ENCODE measurements around the gene MBNL1. TPM values are rescaled to one million over a fixed set of nuclear protein-coding genes. Genes with fewer than 3 reads are reported as not detected.

Gene MBNL1
- total and polyA plus RNA-seq, 8 donors = 25.7 to 379 (median 155) TPM

DNA sequence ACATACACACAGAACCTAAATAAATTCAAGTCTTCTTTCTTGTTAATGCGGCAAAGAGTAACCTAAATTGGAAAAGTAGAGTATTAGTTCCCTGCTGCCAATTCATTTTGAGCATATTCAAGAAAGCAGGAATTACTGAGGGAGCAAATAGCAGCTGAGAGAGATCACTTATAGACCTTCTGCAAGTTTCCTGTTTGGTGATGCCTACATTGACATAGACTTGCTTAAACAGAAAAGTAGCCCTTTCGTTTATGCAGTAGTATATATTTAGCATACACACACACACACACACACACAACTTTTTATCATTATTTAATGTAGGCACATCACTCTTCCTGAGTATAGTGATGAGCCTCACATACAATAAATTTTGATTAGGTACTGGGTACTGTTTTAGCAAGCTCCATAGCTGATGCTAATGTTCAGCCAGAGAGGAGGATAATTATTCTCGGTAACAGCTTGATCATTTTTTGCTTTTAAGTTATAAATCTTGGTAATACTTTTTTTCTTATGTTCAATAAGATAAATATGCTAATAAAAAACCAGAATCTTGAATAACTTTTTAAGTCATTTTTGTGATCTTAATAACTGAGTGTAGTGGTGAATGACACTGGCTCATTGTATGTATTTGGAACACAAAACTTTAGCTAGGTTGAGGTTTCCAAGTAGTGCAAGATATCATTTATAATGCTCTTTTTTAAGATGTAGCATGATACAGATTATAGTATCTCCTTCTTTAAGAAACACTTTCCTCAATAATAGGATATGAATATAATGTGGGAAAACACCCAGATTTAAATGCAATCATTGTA is 174.7 kb downstream of the MBNL1 start:
- Histone ChIP-seq H3K27ac (peak overlapping the region in 4 of 5 donors; percentile 10 to 44 (median 22)), H3K4me3 (no peak overlapping the region), H3K36me3 (peaks cover 0 to 21% (median 15%) of the 10 kb centered on the region in 4 donors), H3K4me1 (peaks cover 3 to 84% (median 44%) of the 10 kb centered on the region in 4 donors), H3K9me3 (no peaks in the 10 kb centered on the region), H3K27me3 (no peaks in the 10 kb centered on the region)
- no peak for DNase-seq
- 42 to 65% (median 56%) methylated on average over 3 of the region's 3 CpGs for WGBS, 5 donors
- intact Hi-C loops (cut with DNase I; ENCODE audit: low total_unique reads) = loop anchor here (10.0 kb wide), 1 partner anchor 369 kb away; no protein-coding TSS in a partner anchor
- TF ChIP-seq POLR2AphosphoS5 (IDR thresholded peaks at IDR 0.05) (no peak), POLR2A (IDR thresholded peaks at IDR 0.05) (no peak), EP300 (IDR thresholded peaks at IDR 0.05) (no peak)
- TF ChIP-seq, protein P1, sequence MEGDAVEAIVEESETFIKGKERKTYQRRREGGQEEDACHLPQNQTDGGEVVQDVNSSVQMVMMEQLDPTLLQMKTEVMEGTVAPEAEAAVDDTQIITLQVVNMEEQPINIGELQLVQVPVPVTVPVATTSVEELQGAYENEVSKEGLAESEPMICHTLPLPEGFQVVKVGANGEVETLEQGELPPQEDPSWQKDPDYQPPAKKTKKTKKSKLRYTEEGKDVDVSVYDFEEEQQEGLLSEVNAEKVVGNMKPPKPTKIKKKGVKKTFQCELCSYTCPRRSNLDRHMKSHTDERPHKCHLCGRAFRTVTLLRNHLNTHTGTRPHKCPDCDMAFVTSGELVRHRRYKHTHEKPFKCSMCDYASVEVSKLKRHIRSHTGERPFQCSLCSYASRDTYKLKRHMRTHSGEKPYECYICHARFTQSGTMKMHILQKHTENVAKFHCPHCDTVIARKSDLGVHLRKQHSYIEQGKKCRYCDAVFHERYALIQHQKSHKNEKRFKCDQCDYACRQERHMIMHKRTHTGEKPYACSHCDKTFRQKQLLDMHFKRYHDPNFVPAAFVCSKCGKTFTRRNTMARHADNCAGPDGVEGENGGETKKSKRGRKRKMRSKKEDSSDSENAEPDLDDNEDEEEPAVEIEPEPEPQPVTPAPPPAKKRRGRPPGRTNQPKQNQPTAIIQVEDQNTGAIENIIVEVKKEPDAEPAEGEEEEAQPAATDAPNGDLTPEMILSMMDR (IDR thresholded peaks at IDR 0.05) = no peak

DNA sequence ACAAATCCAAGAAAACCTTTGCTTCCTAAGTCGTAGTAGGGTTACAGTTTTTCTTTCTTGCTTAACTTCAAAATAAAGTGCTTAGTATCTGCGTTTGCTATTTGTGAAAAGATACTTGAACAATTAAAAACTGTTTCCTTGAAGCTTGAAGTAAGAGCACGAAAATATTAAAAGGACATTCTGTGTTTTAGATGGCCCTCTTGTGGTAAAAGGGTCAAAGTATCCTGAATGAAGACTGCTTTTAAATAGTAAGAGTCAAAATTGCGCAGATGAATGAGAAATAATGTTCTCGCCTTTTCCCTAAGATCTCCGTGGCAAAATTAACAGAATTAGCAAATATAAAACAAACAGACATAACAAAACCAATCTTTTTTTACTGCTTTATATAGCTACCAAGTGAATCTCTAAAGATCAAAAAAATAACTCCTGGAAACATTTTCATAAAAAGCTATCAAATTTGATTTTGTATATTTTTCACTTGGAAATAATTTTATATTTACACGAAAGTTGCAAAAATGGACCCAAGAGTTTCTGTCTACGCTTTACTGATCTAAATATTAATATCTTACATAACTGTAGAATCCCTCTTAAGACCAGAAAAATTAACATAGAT is 175.4 kb downstream of the MBNL1 start:
- TF ChIP-seq, protein P1 (IDR thresholded peaks at IDR 0.05) = peak in 5 of 7 experiments; percentile 60 to 74 (median 63)
- TF ChIP-seq POLR2A (IDR thresholded peaks at IDR 0.05) (no peak), EP300 (IDR thresholded peaks at IDR 0.05) (no peak), POLR2AphosphoS5 (IDR thresholded peaks at IDR 0.05) (peak in 1 of 3 donors; percentile 29)
- peak in 1 of 2 donors; percentile 77 for DNase-seq
- Histone ChIP-seq H3K36me3 (peaks cover 0 to 21% (median 15%) of the 10 kb centered on the region in 4 donors), H3K27ac (peak overlapping the region in 3 of 5 donors; percentile 10 to 44 (median 31)), H3K9me3 (no peaks in the 10 kb centered on the region), H3K4me1 (peaks cover 3 to 82% (median 43%) of the 10 kb centered on the region in 4 donors), H3K4me3 (no peak overlapping the region), H3K27me3 (no peaks in the 10 kb centered on the region)
- 23 to 36% (median 31%) methylated on average over 8 of the region's 8 CpGs for WGBS, 5 donors
- intact Hi-C loops (cut with DNase I; ENCODE audit: low total_unique reads) = loop anchor here (10.0 kb wide), 1 partner anchor 369 kb away; no protein-coding TSS in a partner anchor

DNA sequence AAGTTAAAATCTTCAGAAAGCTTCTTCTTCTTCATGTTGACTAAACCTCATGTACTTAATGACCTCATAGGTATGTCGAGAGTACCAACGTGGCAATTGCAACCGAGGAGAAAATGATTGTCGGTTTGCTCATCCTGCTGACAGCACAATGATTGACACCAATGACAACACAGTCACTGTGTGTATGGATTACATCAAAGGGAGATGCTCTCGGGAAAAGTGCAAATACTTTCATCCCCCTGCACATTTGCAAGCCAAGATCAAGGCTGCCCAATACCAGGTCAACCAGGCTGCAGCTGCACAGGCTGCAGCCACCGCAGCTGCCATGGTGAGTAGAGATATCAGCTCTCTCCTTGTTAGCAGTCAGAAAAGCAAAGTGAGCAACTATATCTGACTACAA is 176.5 kb downstream of the MBNL1 start:
- no peak for DNase-seq
- Histone ChIP-seq H3K4me3 (no peak overlapping the region), H3K9me3 (no peaks in the 10 kb centered on the region), H3K27me3 (no peaks in the 10 kb centered on the region), H3K36me3 (peaks cover 0 to 31% (median 20%) of the 10 kb centered on the region in 4 donors), H3K27ac (no peak overlapping the region), H3K4me1 (peaks cover 3 to 85% (median 42%) of the 10 kb centered on the region in 4 donors)
- intact Hi-C loops (cut with DNase I; ENCODE audit: low total_unique reads) = loop anchor here (10.0 kb wide), 1 partner anchor 370 kb away; no protein-coding TSS in a partner anchor
- TF ChIP-seq POLR2A (IDR thresholded peaks at IDR 0.05) (no peak), POLR2AphosphoS5 (IDR thresholded peaks at IDR 0.05) (no peak), EP300 (IDR thresholded peaks at IDR 0.05) (no peak)
- TF ChIP-seq, protein P1 (IDR thresholded peaks at IDR 0.05) = no peak
- WGBS, 5 donors = 67 to 80% (median 77%) methylated on average over 6 of the region's 6 CpGs

DNA sequence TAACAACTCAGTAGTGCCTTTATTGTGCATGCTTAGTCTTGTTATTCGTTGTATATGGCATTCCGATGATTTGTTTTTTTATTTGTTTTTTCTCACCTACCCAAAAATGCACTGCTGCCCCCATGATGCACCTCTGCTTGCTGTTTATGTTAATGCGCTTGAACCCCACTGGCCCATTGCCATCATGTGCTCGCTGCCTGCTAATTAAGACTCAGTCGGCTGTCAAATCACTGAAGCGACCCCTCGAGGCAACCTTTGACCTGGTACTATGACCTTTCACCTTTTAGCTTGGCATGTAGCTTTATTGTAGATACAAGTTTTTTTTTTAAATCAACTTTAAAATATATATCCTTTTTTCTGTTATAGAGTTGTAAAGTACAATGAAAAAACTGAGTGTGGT is 177.8 kb downstream of the MBNL1 start:
- TF ChIP-seq EP300 (IDR thresholded peaks at IDR 0.05) (no peak), POLR2AphosphoS5 (IDR thresholded peaks at IDR 0.05) (no peak)
- peaks cover 3 to 90% (median 42%) of the 10 kb centered on the region in 4 donors for H3K4me1 ChIP-seq
- H3K27me3 ChIP-seq = no peaks in the 10 kb centered on the region
- no peak overlapping the region for H3K27ac ChIP-seq
- intact Hi-C loops (cut with DNase I; ENCODE audit: low total_unique reads) = loop anchor here (10.0 kb wide), 1 partner anchor 372 kb away; no protein-coding TSS in a partner anchor
- no peak for DNase-seq
- H3K4me3 ChIP-seq = no peak overlapping the region
- peaks cover 0 to 39% (median 25%) of the 10 kb centered on the region in 4 donors for H3K36me3 ChIP-seq
- no peaks in the 10 kb centered on the region for H3K9me3 ChIP-seq
- 67 to 80% (median 75%) methylated on average over 7 of the region's 7 CpGs for WGBS, 5 donors
